ENCODE results near the gene WHAMM. TPM values are rescaled to one million over a fixed set of nuclear protein-coding genes. Genes with fewer than 3 reads are reported as not detected.

Gene WHAMM
- total and polyA plus RNA-seq, 12 donors, result 3.7 to 10.0 (median 6.9) TPM

DNA sequence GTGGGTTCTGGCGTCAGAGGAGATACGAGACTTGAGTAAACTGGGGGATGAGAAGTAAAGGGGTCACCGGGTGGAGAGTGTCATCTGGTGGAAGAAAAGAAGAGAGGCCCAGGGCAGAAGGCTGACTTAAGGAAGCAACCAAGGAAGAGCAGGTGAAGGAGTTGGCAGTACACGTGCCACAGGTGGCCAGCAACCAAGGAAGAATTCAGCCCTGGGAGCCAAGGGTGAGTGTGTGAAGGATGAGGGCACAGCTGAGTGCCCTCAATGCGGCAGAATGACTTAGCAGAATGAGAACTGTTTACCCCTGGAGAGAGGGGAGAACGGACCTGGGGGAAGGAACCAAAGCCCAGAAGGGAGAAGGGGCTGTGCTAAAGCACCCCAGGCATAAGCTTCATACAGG lies 71.3 kb downstream of the WHAMM start:
- Histone ChIP-seq H3K27me3 (no peaks in the 10 kb centered on the region), H3K27ac (no peak overlapping the region), H3K4me3 (no peak overlapping the region), H3K36me3 (replicated peaks in 1 of 2) (no peaks in the 10 kb centered on the region), H3K9me3 (replicated peaks in 1 of 3) (no peaks in the 10 kb centered on the region), H3K4me1 (replicated peaks in 1 of 2) (no peaks in the 10 kb centered on the region)
- WGBS, 4 donors, result 78 to 90% (median 81%) methylated on average over 6 of the region's 6 CpGs
- no peak for TF ChIP-seq POLR2A (IDR thresholded peaks at IDR 0.05)
- TF ChIP-seq, protein P1, sequence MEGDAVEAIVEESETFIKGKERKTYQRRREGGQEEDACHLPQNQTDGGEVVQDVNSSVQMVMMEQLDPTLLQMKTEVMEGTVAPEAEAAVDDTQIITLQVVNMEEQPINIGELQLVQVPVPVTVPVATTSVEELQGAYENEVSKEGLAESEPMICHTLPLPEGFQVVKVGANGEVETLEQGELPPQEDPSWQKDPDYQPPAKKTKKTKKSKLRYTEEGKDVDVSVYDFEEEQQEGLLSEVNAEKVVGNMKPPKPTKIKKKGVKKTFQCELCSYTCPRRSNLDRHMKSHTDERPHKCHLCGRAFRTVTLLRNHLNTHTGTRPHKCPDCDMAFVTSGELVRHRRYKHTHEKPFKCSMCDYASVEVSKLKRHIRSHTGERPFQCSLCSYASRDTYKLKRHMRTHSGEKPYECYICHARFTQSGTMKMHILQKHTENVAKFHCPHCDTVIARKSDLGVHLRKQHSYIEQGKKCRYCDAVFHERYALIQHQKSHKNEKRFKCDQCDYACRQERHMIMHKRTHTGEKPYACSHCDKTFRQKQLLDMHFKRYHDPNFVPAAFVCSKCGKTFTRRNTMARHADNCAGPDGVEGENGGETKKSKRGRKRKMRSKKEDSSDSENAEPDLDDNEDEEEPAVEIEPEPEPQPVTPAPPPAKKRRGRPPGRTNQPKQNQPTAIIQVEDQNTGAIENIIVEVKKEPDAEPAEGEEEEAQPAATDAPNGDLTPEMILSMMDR (IDR thresholded peaks at IDR 0.05), result no peak
- DNase-seq, result no peak
- intact Hi-C loops (cut with DNase I), result no loop called here

DNA sequence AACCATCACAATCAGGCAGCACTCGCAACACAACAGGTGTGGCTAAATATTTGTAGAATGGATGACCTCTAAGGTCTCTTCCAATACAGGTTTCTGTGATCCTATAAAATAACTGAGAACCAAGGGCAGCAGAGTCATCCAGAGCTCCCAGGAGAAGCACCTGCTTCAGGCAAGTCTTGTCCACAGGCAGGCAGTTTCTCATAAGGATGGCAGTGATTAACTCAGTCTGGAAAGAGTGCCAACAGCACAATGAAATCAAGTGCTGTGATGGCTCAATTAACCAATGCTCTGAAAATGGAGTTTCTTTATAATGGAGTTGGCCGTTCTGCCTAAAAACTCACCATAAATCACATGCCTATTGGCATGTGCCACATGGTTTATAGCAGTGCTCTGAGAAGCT lies 72.3 kb downstream of the WHAMM start:
- 80 to 96% (median 89%) methylated on average over 2 of the region's 2 CpGs for WGBS, 4 donors
- intact Hi-C loops (cut with DNase I), result no loop called here

DNA sequence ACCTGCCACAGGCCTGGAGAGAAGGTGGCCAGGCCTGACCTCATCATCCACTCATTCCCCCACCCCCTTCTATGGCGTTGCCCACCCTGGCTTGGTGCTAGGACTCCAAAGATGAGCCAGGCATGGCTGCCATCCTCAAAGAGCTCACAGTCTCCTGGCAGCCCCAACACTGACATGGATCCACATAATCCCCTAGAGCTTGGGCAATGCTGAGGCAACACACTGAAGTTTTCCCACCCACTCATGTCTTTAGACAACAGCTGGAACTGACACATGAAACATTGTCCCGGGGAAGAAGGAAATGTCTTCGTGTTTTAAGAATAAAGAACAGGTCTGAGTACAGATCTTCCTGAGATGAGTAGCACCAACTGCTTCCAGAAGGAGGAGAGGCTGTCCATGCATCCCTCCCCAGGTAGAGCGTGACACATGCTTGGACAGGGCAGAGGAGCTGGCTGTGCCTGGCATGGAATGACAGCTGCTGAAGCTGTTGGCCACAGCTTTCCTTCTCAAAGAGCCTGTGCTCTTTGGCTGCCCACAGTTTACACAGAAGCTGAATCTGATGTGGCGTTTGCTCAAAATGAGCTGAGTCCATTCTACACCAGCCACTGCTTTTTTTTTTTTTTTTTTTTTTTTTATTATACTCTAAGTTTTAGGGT lies 73.0 kb downstream of the WHAMM start:
- 82 to 90% (median 86%) methylated on average over 4 to 5 of the region's 5 CpGs for WGBS, 4 donors
- Histone ChIP-seq H3K27me3 (no peaks in the 10 kb centered on the region), H3K4me3 (no peak overlapping the region), H3K36me3 (replicated peaks in 1 of 2) (no peaks in the 10 kb centered on the region), H3K4me1 (replicated peaks in 1 of 2) (no peaks in the 10 kb centered on the region), H3K27ac (no peak overlapping the region), H3K9me3 (replicated peaks in 1 of 3) (no peaks in the 10 kb centered on the region)
- intact Hi-C loops (cut with DNase I), result no loop called here
- no peak for TF ChIP-seq POLR2A (IDR thresholded peaks at IDR 0.05)
- TF ChIP-seq, protein P1 (IDR thresholded peaks at IDR 0.05), result no peak
- no peak for DNase-seq

More for the DNA sequence above, 72.3 kb downstream of the WHAMM start:
- no peak for DNase-seq
- Histone ChIP-seq H3K4me3 (no peak overlapping the region), H3K27ac (no peak overlapping the region), H3K27me3 (no peaks in the 10 kb centered on the region), H3K36me3 (replicated peaks in 1 of 2) (no peaks in the 10 kb centered on the region), H3K9me3 (replicated peaks in 1 of 3) (no peaks in the 10 kb centered on the region), H3K4me1 (replicated peaks in 1 of 2) (no peaks in the 10 kb centered on the region)
- TF ChIP-seq, protein P1 (IDR thresholded peaks at IDR 0.05), result no peak
- TF ChIP-seq POLR2A (IDR thresholded peaks at IDR 0.05), result no peak

Other genes with a start within 250 kb of the WHAMM start
- 10 to 100 TPM in 1 of 9 donors, 1 to 10 TPM in 8; 1.5 to 11.6 (median 7.1) TPM for gene CPEB1, start 162.3 kb upstream of the WHAMM start, total RNA-seq
- 1 to 10 TPM; 4.2 to 7.6 (median 4.4) TPM for gene CPEB1, start 162.3 kb upstream of the WHAMM start, polyA plus RNA-seq
- 1 to 10 TPM in 8 of 9 donors, under 1 TPM in 1; 0.54 to 7.7 (median 3.2) TPM for gene AP3B2, start 99.8 kb upstream of the WHAMM start, total RNA-seq
- gene AP3B2, start 99.8 kb upstream of the WHAMM start, polyA plus RNA-seq, result 10 to 100 TPM; 10.8 to 28.9 (median 18.2) TPM
- gene FSD2, start 3.6 kb upstream of the WHAMM start, total RNA-seq, result under 1 TPM in 1 of 9 donors, not detected in 8; 0.06 TPM
- under 1 TPM in 1 of 3 donors, not detected in 2; 0.03 TPM for gene FSD2, start 3.6 kb upstream of the WHAMM start, polyA plus RNA-seq
- gene HOMER2, start 143.1 kb downstream of the WHAMM start, total RNA-seq, result 10 to 100 TPM in 8 of 9 donors, 1 to 10 TPM in 1; 9.0 to 43.1 (median 26.0) TPM
- 10 to 100 TPM in 2 of 3 donors, 1 to 10 TPM in 1; 6.5 to 12.6 (median 11.2) TPM for gene HOMER2, start 143.1 kb downstream of the WHAMM start, polyA plus RNA-seq
- 10 to 100 TPM; 19.3 to 80.0 (median 21.9) TPM for gene RAMAC, start 176.6 kb downstream of the WHAMM start, total RNA-seq
- gene RAMAC, start 176.6 kb downstream of the WHAMM start, polyA plus RNA-seq, result 10 to 100 TPM; 12.7 to 28.4 (median 16.1) TPM
- gene C15orf40, start 202.0 kb downstream of the WHAMM start, total RNA-seq, result 10 to 100 TPM in 8 of 9 donors, 1 to 10 TPM in 1; 7.8 to 27.0 (median 22.2) TPM
- gene C15orf40, start 202.0 kb downstream of the WHAMM start, polyA plus RNA-seq, result 10 to 100 TPM; 22.4 to 28.2 (median 24.0) TPM

All from adrenal gland (tissue), 12 donors.